ENCODE results near the gene CD2.

GRCh38 chr1:116740746-116741145, 13.5 kb upstream of the CD2 start:
- no peak for TF ChIP-seq CTCF (conservative IDR thresholded peaks at IDR 0.05 in 1 of 2, IDR thresholded peaks at IDR 0.05 in 1 of 2; ENCODE audit: low read depth in 1 of 2, low read length in 2 of 2)
- TF ChIP-seq EZH2 (IDR thresholded peaks at IDR 0.05; ENCODE audit: low read length, missing control alignments): no peak

Measured in fibroblast of lung (primary cell).